ENCODE results near the gene RANBP1.

Gene RANBP1

DNA sequence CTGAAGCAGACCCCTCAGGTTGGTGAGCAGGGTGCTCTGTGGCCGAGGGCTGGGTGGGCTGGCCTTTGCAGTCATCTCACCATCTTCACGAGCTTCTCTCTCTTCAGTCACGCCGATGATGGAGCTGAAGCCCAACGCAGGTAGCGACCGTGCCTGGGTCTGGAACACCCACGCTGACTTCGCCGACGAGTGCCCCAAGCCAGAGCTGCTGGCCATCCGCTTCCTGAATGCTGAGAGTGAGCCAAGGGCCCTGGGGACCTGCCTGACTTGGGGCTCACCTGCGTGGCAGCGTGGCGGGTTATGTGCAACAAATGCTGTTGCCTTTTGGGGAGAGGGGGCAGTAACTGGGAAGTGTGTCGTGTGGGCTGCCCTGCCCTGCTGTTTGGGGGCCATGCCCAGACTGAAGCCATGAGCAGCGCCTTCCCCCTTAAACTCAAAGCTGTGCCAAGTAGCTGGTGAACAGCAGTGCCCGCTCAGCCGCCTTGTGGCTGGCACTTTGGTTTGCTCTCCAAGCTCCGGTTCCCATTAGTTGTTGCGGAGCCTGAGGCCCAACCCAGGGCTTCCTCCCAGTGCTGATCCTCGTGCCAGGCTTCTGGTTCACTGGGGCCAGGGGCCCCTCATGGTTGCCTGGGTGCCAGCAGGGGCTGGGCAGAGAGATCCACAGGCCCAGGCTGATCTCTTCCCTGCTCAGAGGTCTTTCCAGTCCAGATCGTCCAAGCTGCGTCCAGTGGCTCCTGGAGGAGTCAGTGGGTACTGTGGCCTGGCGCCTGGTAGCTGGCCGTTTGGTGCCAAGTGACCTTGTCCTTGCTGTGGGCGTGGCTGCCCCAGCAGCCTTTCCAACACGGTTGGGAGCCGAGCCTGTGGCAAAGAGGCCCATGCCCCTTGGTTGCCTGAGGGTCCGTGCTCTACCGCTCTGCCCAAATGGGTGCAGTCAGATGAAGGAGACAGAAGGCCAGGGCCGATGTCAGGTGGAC is 9.6 kb downstream of the RANBP1 start:
- no peak for DNase-seq

GRCh38 chr22:20126284-20127029 is 10.6 kb downstream of the RANBP1 start:
- no peak for DNase-seq

DNA sequence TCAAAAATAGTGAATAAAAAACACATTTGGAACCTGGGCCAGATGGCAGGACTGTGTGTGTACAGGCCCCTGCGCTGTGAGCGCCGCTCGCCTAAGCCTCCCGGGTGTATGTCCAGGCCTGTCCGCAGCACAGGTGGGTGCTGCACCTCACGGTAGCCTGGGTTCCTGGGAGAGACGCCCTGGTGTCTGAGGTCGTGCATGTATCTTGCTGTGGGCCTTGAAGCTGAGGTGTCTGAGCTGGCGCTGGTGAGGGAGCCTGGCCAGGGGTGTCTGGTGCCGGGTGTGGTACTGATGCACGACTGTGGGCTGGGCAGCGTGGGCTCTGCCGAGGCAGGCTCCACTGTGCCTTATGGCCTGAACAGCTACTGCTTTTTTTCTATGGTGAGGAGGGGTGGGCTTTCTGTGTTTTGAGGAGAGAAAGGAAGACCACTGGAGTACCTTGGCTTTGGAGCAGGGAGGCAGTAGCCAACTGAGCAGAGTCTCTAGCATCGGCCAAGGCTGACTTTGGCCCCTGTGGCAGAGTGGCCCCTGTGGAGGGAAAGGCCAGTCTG is 11.5 kb downstream of the RANBP1 start:
- no peak for DNase-seq

DNA sequence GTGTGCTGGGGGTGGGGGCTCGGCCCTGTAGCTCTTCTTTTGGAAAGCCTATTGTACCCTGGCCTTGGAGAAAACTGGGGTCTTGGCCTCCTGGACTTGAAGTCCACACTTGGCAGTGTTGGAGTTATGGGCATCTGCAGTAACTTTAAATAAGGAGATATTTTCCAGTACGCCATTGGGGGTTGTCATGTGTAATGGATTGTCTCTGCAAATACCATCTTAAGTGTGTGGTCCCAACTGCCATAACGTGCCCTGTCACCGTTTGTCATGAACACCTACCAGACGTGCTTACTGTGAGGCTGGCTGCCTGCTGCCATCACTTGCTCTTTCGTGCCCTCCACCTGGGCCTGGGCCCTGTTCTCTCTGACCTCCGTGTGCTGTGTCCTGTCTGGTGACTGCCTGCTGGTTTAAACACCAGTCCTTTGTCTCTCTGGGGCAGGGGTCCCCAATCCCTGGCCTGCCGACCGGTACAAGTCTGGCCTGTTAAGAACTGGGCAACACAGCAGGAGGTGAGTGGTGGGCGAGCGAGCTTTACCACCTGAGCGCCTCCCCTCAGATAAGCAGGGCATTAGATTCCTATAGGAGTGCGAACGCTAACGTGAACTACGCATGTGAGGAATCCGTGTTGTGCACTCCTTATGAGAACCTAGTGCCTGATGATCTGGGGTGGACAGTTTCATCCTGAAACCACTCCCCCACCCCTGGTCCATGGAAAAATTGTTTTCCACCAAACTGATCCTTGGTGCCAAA is 12.1 kb downstream of the RANBP1 start:
- DNase-seq: no peak

GRCh38 chr22:20128619-20128901 is 12.7 kb downstream of the RANBP1 start:
- no peak for DNase-seq

GRCh38 chr22:20128902-20129746 is 13.2 kb downstream of the RANBP1 start:
- DNase-seq: no peak

- no peak for DNase-seq
These were observed 13.8 kb downstream of the RANBP1 start for GRCh38 chr22:20129747-20130014.

DNA sequence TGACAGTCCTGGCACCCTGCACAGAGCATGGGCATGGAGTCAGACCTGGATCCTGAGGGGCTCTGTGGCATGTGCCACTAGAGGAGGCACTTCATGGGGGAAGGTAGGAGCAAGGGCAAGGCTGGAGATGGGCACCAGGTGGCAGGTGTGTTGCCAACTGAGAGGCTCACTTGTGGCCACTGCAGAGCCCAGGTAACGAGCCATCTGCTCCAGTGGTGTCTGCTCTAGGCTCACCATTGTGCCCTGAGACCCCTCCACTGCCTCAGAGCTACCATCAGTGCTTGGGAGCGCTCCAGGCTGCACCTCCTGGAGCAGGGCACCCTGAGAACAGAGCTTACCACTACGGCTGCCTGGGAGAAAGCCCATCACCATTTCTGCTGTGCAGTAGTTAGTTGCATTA is 14.4 kb downstream of the RANBP1 start:
- DNase-seq: no peak

DNA sequence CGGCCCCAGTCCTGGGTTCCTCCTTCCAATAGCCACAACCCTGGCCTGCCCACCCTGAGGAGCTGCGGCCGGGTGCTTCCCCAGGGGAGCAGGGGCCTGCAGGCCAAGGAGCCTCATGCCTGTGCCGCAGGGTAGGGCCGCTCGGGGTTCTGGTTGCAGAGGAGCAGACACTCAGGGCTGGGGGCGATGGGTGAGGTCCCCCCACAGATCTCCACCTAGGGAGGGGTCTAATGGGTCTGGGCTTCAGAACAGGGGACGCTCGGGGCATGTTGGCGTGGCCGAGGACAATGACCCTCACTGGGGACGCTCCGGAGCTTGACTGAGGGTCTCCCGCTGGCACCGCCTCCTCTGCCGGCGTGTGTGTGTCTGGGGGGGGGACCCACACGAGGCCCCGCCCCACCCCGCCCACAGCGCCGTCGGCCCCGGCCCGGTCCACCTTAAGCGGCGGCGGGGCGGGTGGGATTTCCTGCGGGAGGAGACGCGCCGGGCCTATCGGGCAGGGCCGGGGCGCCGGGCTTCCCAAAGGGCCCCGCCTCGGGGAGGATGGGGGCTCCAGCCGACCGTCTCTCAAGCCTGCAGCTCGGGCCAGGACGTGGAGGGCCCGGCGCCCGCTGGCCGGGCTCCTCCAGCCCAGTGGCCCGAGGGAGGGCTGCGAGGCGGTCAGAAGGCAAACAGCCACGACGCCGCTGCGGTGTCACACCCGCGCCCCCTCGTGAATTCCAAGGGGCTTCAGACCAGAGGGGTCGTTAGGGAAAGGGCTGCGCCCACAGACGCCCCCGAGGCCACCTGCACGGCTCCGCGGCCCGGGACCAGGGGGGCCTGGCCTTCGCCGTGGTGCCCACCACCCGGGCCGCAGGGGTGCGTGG is 15.1 kb downstream of the RANBP1 start:
- peak; percentile 29 for DNase-seq

DNA sequence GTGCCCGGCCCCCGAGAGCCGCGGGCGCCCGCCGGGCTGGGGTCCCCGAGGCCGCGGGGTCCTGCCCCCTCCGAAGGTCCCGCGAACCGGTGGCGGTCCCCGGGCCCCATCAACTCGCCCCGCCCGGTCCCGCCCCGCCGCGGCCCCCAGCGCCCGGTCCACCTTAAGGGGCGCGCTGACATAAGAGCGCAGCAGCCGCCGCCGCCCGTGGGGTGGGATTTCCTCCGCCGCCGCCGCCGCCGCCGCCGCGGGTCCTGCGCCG is 15.6 kb downstream of the RANBP1 start, which contains the start of gene ZDHHC8:
TSS of gene ZDHHC8 (plus strand) at position 208 of the 262 bp plus-strand sequence. CDS start 144 bp downstream, outside the sequence.
- no peak for DNase-seq

DNA sequence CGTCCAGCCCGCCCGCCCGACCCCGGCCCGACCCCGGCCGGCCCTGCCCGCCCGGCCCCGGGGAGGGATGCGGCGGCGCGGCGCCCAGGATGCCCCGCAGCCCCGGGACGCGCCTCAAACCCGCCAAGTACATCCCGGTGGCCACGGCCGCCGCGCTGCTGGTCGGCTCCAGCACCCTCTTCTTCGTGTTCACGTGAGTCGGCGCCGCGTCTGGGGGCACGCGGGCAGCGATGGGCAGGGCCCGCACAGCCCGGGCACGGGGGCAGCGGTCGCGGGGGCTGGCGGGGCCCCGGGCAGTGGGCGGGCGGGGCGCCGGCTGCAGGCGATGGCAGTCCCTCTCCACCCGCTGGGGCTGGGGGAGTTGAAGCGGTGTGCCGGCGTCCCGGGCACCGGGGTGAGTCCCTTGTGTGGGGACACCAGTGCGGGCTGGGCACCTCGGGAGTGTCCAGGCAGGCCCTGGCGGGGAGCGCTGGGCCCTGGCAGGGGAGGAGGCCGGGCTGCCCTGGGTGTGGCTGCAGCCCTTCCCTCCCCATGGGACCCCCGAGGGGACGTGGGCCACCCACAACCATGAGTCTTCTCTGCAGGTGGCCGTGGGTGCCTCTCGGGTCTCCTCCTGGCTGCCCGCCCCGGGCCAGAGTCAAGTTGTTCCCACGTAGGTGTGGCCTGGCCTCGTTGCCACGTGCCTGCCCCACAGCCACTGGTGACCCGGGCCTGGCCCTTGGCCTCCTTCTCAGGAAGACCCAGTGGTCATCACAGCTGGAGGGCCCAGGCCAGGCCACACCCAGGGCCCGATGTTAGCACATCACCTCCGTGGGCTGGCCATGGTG is 16.2 kb downstream of the RANBP1 start:
- DNase-seq: no peak

- no peak for DNase-seq
These were observed 16.9 kb downstream of the RANBP1 start for GRCh38 chr22:20132686-20133246.

- DNase-seq: no peak
These were observed 18.1 kb downstream of the RANBP1 start for GRCh38 chr22:20133930-20134549.

DNA sequence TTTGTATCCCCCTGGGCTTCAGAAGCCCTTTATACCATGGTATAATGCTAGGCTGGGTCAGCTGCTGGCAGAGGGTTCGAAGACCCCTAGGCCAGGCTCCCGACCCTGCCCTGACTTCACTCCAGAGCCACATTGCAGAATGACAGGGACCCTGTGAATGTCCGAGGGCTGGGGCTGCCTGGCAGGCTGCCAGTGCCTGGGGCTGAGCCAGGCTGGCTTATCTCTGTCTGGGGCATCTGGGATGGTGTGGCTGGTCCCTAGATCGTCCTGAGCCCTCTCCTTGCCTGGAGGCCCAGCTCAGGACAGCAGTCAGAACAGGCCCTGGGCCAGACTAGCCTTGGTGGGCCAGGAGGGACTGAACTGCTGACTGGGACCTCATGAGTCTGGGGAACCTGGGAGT is 19.4 kb downstream of the RANBP1 start:
- no peak for DNase-seq

- no peak for DNase-seq
These were observed 20.1 kb downstream of the RANBP1 start for GRCh38 chr22:20135806-20136602.

DNA sequence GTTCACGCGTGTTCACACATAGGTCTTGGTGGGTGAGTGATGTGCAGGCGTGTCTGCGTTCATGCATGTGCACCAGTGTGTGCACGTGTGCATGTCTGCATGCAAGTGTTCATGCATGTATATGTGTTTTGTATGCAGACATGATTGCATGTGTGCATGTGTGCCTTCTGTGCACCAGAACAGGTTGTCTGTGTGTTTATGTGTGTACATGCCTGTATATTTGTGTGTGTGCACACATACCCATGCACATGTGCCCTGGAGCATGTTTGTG is 20.6 kb downstream of the RANBP1 start:
- DNase-seq: no peak

DNA sequence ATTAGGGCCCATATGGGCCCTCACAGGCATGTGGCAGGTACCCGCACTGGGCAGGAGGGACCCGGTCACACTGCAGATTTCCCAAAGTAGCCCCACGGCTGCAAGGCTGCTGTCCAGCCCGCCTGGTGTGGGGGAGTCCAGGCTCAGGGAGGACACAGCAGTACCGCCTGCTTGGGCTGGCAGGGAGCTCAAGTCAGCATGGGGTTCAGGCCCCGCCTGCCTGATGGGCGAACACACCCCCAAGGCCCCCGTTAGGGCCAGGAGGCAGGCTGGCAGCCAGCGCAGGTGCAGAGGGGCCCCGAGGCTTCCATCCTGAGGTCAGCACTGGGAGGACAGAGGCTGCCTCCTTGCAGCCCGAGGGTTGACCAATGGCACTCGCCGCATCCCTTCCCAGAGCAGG is 21.2 kb downstream of the RANBP1 start:
- no peak for DNase-seq

DNA sequence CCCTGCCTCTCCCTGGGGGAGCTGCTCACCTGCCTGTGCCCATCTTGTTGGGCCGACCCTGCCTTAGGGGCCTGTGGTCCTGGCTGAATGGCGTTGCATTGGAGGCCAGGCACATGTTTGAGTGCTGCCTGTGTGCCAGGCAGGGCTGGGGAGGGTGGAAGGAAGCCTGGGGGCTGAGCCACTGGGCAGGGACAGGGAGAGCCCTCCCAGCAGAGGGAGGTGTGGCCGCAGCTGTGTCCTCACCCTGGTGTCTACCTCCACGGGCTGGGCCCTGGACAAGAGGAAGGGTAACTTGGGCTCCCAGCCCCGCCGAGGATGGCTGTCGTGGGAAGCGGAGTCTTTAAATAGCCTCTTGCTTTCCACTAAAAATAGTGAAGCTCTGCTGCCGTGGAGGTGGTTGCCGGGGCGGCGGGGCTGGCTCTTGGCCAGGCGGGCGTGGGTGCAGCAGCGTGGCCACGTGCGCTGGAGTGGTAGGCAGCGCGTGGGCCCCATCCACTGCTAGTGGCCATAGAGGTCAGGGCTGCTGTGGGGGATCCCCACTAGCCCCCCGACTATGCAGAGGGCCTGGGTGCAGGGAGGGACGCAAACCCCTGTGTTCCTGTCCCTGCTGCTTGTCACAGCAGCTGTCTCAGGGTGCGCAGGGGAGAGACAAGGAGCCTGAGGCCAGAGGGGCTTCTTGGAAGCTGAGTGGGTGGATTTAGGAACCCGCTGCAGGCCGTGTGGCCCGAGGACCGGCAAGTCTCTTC is 21.9 kb downstream of the RANBP1 start:
- DNase-seq: no peak

DNA sequence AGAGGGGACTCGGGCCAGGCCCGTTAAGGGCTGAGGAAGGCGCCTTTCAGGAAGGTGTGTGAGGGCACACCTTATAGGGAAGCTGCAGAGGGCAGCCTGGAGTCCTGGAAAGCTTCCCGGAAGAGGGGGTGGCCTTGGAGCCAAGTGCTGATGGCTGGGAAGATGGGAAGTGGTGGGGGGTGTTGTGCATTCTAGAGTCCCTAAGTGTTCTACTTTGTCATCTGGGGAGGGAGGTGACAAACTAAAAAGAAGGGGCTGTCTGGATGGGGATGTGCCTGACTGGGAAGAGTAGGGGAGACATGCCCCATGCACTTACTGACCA is 22.5 kb downstream of the RANBP1 start:
- DNase-seq: no peak

All from T1000 (cell line).